IMR-90 (cell line): Measurements from ENCODE around the gene TMEM179. TPM values are rescaled to one million over a fixed set of nuclear protein-coding genes. Genes with fewer than 3 reads are reported as not detected.

Experiments
- ATAC-seq: fragments of 200-7000 bp; cut with Tn5 transposase; 2 replicates; pipeline ENCODE4 v1.9.1; 2020; ENCODE audit warnings: low read depth, mild to moderate bottlenecking, moderate library complexity
- BruUV-seq: library from RNA; stranded (reverse); fragments of 400-500 nt; replicated peaks from 2 replicates; lab custom pipeline; 2021; lab: Mats Ljungman, UMichigan
- CTCF ChIA-PET: fragments of 300-600 bp; formaldehyde crosslinking; extraction: SDS; loops from one replicate; lab custom pipeline; 2021; ENCODE audit warnings: antibody characterized with exemption; lab: Yijun Ruan, JAX
- POLR2A ChIA-PET: fragments of 300-600 bp; sonication (Branson Sonifier 250); formaldehyde crosslinking; loops from one replicate; lab custom pipeline; 2022; ENCODE audit warnings: antibody characterized with exemption; ENCODE audit not compliant: unreplicated experiment; lab: Charles Lee
- DNase-seq: peaks from one replicate; pipeline ENCODE4 v3.0.0; 2013
- H2AFZ ChIP-seq: replicated peaks from 2 replicates; pipeline ENCODE3; 2013; ENCODE audit warnings: low read length, mild to moderate bottlenecking; ENCODE audit not compliant: poor library complexity
- H2AK5ac ChIP-seq: 2 replicates; pipeline ENCODE4 v1.6.1; 2013; ENCODE audit warnings: low read depth, low read length, inconsistent platforms
- H2AK9ac ChIP-seq: replicated peaks from 2 replicates; pipeline ENCODE3; 2013; ENCODE audit warnings: mild to moderate bottlenecking, low read depth, low read length, moderate library complexity; ENCODE audit not compliant: poor library complexity
- H2BK120ac ChIP-seq: 2 replicates; pipeline ENCODE4 v1.6.1; 2013; ENCODE audit warnings: low read depth, low read length, inconsistent platforms
- H2BK15ac ChIP-seq: 3 replicates; pipeline ENCODE4 v1.6.1; 2013; ENCODE audit warnings: low read depth, low read length, inconsistent platforms
- H2BK20ac ChIP-seq: 2 replicates; pipeline ENCODE4 v1.6.1; 2013; ENCODE audit warnings: low read depth, mild to moderate bottlenecking, inconsistent platforms, low read length, moderate library complexity
- H2BK5ac ChIP-seq: 2 replicates; pipeline ENCODE4 v1.6.1; 2013; ENCODE audit warnings: mild to moderate bottlenecking, low read depth, low read length, inconsistent platforms; ENCODE audit not compliant: poor library complexity, severe bottlenecking
- H3K14ac ChIP-seq: replicated peaks from 2 replicates; pipeline ENCODE4 v1.6.1; 2013; ENCODE audit warnings: low read depth, low read length, inconsistent platforms
- H3K18ac ChIP-seq: 2 replicates; pipeline ENCODE4 v1.6.1; 2013; ENCODE audit warnings: low read depth, low read length, control low read depth
- H3K23ac ChIP-seq: 2 replicates; pipeline ENCODE4 v1.6.1; 2013; ENCODE audit warnings: low read depth, low read length, inconsistent platforms
- H3K27ac ChIP-seq: 2 replicates; pipeline ENCODE4 v1.5.1; 2013; ENCODE audit warnings: mild to moderate bottlenecking, control low read depth, low read length; ENCODE audit not compliant: insufficient read depth
- H3K27me3 ChIP-seq: 2 replicates; pipeline ENCODE4 v1.6.1; 2013; ENCODE audit warnings: low read length; ENCODE audit not compliant: control insufficient read depth, insufficient read depth
- H3K36me3 ChIP-seq: 2 replicates; pipeline ENCODE4 v1.6.1; 2013; ENCODE audit warnings: low read length, mixed read lengths; ENCODE audit not compliant: control insufficient read depth, insufficient read depth
- H3K4ac ChIP-seq: 2 replicates; pipeline ENCODE4 v1.6.1; 2013; ENCODE audit warnings: low read depth, low read length, inconsistent platforms
- H3K4me1 ChIP-seq: 2 replicates; pipeline ENCODE4 v1.6.1; 2013; ENCODE audit warnings: low read length, mixed read lengths; ENCODE audit not compliant: control insufficient read depth, insufficient read depth
- H3K4me2 ChIP-seq: 2 replicates; pipeline ENCODE4 v1.6.1; 2013; ENCODE audit warnings: low read depth, mild to moderate bottlenecking, control low read depth, low read length, moderate library complexity
- H3K4me3 ChIP-seq: 2 replicates; pipeline ENCODE4 v1.5.1; 2013; ENCODE audit warnings: low read depth, mild to moderate bottlenecking, control low read depth, low read length, moderate library complexity; ENCODE audit not compliant: insufficient read depth
- H3K56ac ChIP-seq: 2 replicates; pipeline ENCODE4 v1.6.1; 2013; ENCODE audit warnings: low read length, inconsistent platforms; ENCODE audit not compliant: insufficient read depth; ENCODE audit errors: extremely low read depth
- H3K79me1 ChIP-seq, 2 experiments: 2 replicates each; pipeline ENCODE4 v1.6.1; 2013; ENCODE audit warnings: low read length in 2 of 2, inconsistent platforms in 1 of 2, low read depth in 1 of 2
- H3K9ac ChIP-seq: 2 replicates; pipeline ENCODE4 v1.6.1; 2013; ENCODE audit warnings: low read depth, low read length, control low read depth
- H3K9me1 ChIP-seq: 2 replicates; pipeline ENCODE4 v1.6.1; 2013; ENCODE audit warnings: low read length, inconsistent platforms; ENCODE audit not compliant: insufficient read depth
- H3K9me3 ChIP-seq: 2 replicates; pipeline ENCODE4 v1.6.1; 2013; ENCODE audit warnings: low read length; ENCODE audit not compliant: control insufficient read depth, insufficient read depth
- H4K20me1 ChIP-seq: 2 replicates; pipeline ENCODE4 v1.6.1; 2013; ENCODE audit warnings: low read length, inconsistent platforms; ENCODE audit not compliant: insufficient read depth
- H4K5ac ChIP-seq: 2 replicates; pipeline ENCODE4 v1.6.1; 2013; ENCODE audit warnings: mild to moderate bottlenecking, low read depth, low read length, control low read depth
- H4K8ac ChIP-seq, 2 experiments: 2 replicates each; pipeline ENCODE4 v1.6.1; 2013; ENCODE audit warnings: low read depth in 2 of 2, low read length in 2 of 2, control low read depth in 1 of 2, inconsistent platforms in 1 of 2
- H4K91ac ChIP-seq: 2 replicates; pipeline ENCODE4 v1.6.1; 2013; ENCODE audit warnings: low read depth, low read length, inconsistent platforms; ENCODE audit not compliant: insufficient read depth
- CEBPB ChIP-seq: IDR thresholded peaks from 2 replicates; pipeline ENCODE4 v1.6.1; 2012; ENCODE audit warnings: low read depth, low read length, improper control_type of control experiment
- RAD21 ChIP-seq: IDR thresholded peaks from 2 replicates; pipeline ENCODE4 v1.6.1; 2012; ENCODE audit warnings: low read length, improper control_type of control experiment
- WGBS, 2 experiments: methylation state at CpG; one replicate each; pipeline versions ENCODE4 v1.1.5 to v1.1.7; 2013; ENCODE audit warnings: missing lambda C conversion rate in 2 of 2; ENCODE audit not compliant: insufficient read length in 1 of 2; ENCODE audit errors: extremely low coverage in 2 of 2; 5-methylcytosine and 5-hydroxymethylcytosine counted together
- dilution Hi-C: fragments of 300-500 bp; cut with HindIII; formaldehyde crosslinking; loops from one replicate; pipeline ENCODE4 v1.14.3; 2018; ENCODE audit warnings: low sequenced_read_pairs; ENCODE audit not compliant: unreplicated experiment
- in situ Hi-C: fragments of 300-500 bp; cut with MboI; formaldehyde crosslinking; loops from 3 replicates; pipeline ENCODE4 v1.14.3; 2019; ENCODE audit warnings: low sequenced_read_pairs, inconsistent platforms, mixed read lengths
- intact Hi-C: fragments of 100-400 bp; cut with micrococcal nuclease; formaldehyde crosslinking; loops from 2 replicates; pipeline ENCODE4 v1.10.0; 2022
- polyA plus RNA-seq, 3 experiments: library from polyadenylated mRNA; depleted of rRNA; stranded (reverse); fragments of >200 nt; gene quantifications; 2 replicates each; pipeline ENCODE4 v1.2.3, GENCODE V29; 2012; ENCODE audit warnings: low replicate concordance in 1 of 3
- total RNA-seq: library from RNA; depleted of rRNA; stranded (reverse); fragments of >200 nt; gene quantifications from 2 replicates; pipeline ENCODE4 v1.2.3, GENCODE V29; 2012
- TF ChIP-seq, protein P1 (sequence below): conservative IDR thresholded peaks from 2 replicates; pipeline ENCODE4 v1.5.1; 2012; ENCODE audit warnings: mild to moderate bottlenecking, low read depth, low read length, improper control_type of control experiment

TMEM179 gene
- total and polyA plus RNA-seq, 2 of the 4 experiments (the other 2 are of a cell fraction) = not detected

- DNase-seq = no peak
- ChIA-PET POLR2A (no interaction called here), CTCF (interaction anchor here (2.0 kb wide), 1 partner anchor 8 kb away, joined by 5 read pairs; no protein-coding TSS in a partner anchor)
- Histone ChIP-seq H3K36me3 (no peaks in the 10 kb centered on the region), H4K91ac (no peak overlapping the region), H2BK120ac (no peak overlapping the region), H4K8ac (no peak overlapping the region), H2BK20ac (no peak overlapping the region), H3K9me3 (peaks cover 9% of the 10 kb centered on the region), H3K4me1 (0 out of 2 replicates have a peak, but pooled peaks cover 2% of the 10 kb centered on the region), H3K9ac (no peak overlapping the region), H3K23ac (no peak overlapping the region), H3K56ac (no peak overlapping the region), H3K18ac (no peak overlapping the region), H2BK5ac (no peak overlapping the region), H2AK5ac (no peak overlapping the region), H4K20me1 (no peaks in the 10 kb centered on the region), H3K27ac (no peak overlapping the region), H3K4ac (no peak overlapping the region), H3K4me2 (no peak overlapping the region), H2AFZ (no peak overlapping the region), H3K79me1 (no peaks in the 10 kb centered on the region), H4K5ac (no peak overlapping the region), H3K14ac (no peak overlapping the region), H3K4me3 (no peak overlapping the region), H3K9me1 (no peaks in the 10 kb centered on the region), H2AK9ac (no peak overlapping the region), H2BK15ac (no peak overlapping the region), H3K27me3 (peaks cover 16% of the 10 kb centered on the region)
- TF ChIP-seq RAD21 (no peak), CEBPB (no peak)
- TF ChIP-seq, protein P1, sequence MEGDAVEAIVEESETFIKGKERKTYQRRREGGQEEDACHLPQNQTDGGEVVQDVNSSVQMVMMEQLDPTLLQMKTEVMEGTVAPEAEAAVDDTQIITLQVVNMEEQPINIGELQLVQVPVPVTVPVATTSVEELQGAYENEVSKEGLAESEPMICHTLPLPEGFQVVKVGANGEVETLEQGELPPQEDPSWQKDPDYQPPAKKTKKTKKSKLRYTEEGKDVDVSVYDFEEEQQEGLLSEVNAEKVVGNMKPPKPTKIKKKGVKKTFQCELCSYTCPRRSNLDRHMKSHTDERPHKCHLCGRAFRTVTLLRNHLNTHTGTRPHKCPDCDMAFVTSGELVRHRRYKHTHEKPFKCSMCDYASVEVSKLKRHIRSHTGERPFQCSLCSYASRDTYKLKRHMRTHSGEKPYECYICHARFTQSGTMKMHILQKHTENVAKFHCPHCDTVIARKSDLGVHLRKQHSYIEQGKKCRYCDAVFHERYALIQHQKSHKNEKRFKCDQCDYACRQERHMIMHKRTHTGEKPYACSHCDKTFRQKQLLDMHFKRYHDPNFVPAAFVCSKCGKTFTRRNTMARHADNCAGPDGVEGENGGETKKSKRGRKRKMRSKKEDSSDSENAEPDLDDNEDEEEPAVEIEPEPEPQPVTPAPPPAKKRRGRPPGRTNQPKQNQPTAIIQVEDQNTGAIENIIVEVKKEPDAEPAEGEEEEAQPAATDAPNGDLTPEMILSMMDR = no peak
- in situ Hi-C loops (loop anchor here (10.0 to 25.0 kb wide), 2 partner anchors 513 to 560 kb away; partner anchors contain the start of genes ASPG and KIF26A), intact Hi-C loops (no loop called here), dilution Hi-C loops (no loop called here)
- ATAC-seq = no peak
- WGBS, 2 experiments = 88% methylated on average over 3 of the region's 6 CpGs; no CpG with 5 or more reads in 1 of the 2 experiments
- BruUV-seq = no TSS peak
Measured at GRCh38 chr14:104647467-104648043, 43.0 kb upstream of the TMEM179 start.
